Measurements from ENCODE around the gene MX2.

GRCh38 chr21:41426676-41427404 lies 65.0 kb downstream of the MX2 start:
- no peak for TF ChIP-seq EGR1 (IDR thresholded peaks at IDR 0.05; ENCODE audit: borderline replicate concordance, low read depth, low read length)
- TF ChIP-seq CEBPB (IDR thresholded peaks at IDR 0.05; ENCODE audit: low read depth, low read length): no peak
- TF ChIP-seq BACH1 (IDR thresholded peaks at IDR 0.05; ENCODE audit: low read length): peak; percentile 73
- no peak for TF ChIP-seq SIRT6 (IDR thresholded peaks at IDR 0.05; ENCODE audit: low read length)
- TF ChIP-seq, protein P1, sequence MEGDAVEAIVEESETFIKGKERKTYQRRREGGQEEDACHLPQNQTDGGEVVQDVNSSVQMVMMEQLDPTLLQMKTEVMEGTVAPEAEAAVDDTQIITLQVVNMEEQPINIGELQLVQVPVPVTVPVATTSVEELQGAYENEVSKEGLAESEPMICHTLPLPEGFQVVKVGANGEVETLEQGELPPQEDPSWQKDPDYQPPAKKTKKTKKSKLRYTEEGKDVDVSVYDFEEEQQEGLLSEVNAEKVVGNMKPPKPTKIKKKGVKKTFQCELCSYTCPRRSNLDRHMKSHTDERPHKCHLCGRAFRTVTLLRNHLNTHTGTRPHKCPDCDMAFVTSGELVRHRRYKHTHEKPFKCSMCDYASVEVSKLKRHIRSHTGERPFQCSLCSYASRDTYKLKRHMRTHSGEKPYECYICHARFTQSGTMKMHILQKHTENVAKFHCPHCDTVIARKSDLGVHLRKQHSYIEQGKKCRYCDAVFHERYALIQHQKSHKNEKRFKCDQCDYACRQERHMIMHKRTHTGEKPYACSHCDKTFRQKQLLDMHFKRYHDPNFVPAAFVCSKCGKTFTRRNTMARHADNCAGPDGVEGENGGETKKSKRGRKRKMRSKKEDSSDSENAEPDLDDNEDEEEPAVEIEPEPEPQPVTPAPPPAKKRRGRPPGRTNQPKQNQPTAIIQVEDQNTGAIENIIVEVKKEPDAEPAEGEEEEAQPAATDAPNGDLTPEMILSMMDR (IDR thresholded peaks at IDR 0.05; ENCODE audit: control extremely low read depth in 1 of 3, insufficient read depth in 1 of 3, low read depth in 1 of 3, low read length in 3 of 3): no peak
- no peak for TF ChIP-seq MAX (IDR thresholded peaks at IDR 0.05)
- TF ChIP-seq, protein P2, sequence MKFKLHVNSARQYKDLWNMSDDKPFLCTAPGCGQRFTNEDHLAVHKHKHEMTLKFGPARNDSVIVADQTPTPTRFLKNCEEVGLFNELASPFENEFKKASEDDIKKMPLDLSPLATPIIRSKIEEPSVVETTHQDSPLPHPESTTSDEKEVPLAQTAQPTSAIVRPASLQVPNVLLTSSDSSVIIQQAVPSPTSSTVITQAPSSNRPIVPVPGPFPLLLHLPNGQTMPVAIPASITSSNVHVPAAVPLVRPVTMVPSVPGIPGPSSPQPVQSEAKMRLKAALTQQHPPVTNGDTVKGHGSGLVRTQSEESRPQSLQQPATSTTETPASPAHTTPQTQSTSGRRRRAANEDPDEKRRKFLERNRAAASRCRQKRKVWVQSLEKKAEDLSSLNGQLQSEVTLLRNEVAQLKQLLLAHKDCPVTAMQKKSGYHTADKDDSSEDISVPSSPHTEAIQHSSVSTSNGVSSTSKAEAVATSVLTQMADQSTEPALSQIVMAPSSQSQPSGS (IDR thresholded peaks at IDR 0.05; ENCODE audit: low read length): no peak
- TF ChIP-seq RAD21 (IDR thresholded peaks at IDR 0.05 in 1 of 2, conservative IDR thresholded peaks at IDR 0.05 in 1 of 2; ENCODE audit: low read depth in 2 of 2, low read length in 2 of 2): no peak
- no peak for TF ChIP-seq POU5F1 (IDR thresholded peaks at IDR 0.05; ENCODE audit: low read depth, low read length)
- no peak for TF ChIP-seq RXRA (IDR thresholded peaks at IDR 0.05; ENCODE audit: insufficient read depth, low read depth, low read length)
- TF ChIP-seq BRCA1 (IDR thresholded peaks at IDR 0.05; ENCODE audit: low read depth, low read length): no peak
- TF ChIP-seq POLR2A (IDR thresholded peaks at IDR 0.05; ENCODE audit: control extremely low read depth in 1 of 2, low read depth in 2 of 2, low read length in 2 of 2): no peak
- TF ChIP-seq ZNF274 (IDR thresholded peaks at IDR 0.05; ENCODE audit: borderline replicate concordance, extremely low read depth, low read length): no peak
- TF ChIP-seq SUZ12 (IDR thresholded peaks at IDR 0.05; ENCODE audit: low read length): no peak
